ENCODE results near the gene NEDD4.

NEDD4 gene

DNA sequence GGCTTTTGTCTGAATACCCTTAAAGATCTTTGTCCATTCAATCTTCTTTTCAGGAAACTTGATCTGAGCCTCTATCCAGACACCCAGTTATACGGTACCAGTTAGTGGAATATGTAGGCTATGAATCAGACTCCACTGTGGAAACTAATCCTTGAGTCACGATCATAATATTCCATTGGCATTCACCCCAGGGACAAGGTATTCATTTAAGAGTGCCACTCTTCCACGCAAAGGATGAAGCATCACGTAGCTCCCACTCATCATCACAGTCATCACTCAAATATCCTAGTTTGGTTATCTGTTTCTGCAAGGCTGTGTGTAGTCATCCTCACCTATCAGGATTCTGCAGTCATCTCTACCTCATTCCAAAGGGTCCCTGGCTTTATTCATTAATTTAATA is 85.6 kb downstream of the NEDD4 start:
- DNase-seq (ENCODE audit: low read depth) = no peak
- TF ChIP-seq, protein P1, sequence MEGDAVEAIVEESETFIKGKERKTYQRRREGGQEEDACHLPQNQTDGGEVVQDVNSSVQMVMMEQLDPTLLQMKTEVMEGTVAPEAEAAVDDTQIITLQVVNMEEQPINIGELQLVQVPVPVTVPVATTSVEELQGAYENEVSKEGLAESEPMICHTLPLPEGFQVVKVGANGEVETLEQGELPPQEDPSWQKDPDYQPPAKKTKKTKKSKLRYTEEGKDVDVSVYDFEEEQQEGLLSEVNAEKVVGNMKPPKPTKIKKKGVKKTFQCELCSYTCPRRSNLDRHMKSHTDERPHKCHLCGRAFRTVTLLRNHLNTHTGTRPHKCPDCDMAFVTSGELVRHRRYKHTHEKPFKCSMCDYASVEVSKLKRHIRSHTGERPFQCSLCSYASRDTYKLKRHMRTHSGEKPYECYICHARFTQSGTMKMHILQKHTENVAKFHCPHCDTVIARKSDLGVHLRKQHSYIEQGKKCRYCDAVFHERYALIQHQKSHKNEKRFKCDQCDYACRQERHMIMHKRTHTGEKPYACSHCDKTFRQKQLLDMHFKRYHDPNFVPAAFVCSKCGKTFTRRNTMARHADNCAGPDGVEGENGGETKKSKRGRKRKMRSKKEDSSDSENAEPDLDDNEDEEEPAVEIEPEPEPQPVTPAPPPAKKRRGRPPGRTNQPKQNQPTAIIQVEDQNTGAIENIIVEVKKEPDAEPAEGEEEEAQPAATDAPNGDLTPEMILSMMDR (IDR thresholded peaks at IDR 0.05; ENCODE audit: insufficient read depth, low read depth, low read length, missing control alignments) = no peak
- H3K4me3 ChIP-seq (ENCODE audit: low read depth, low read length) = no peak overlapping the region

DNA sequence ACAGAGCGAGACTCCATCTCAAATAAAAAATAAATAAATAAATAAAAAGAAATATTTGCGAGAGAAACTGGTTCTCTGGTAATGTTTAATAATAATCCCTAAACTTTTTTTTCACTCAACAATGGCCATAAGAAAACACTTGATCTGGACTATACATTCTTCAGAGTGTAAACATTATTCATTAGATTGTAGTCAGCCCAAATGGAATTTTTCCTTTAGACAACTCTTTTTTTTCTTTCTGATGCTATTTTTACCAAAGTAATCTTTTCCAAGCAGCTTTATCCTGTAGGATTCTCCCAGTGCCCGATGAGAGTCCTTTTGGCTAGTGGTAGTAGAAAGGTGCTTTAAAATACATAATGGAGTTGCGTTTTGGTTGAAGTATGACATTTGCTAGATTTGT is 90.4 kb downstream of the NEDD4 start:
- TF ChIP-seq, protein P1 (IDR thresholded peaks at IDR 0.05; ENCODE audit: insufficient read depth, low read depth, low read length, missing control alignments) = no peak
- DNase-seq (ENCODE audit: low read depth) = no peak
- no peak overlapping the region for H3K4me3 ChIP-seq (ENCODE audit: low read depth, low read length)

DNA sequence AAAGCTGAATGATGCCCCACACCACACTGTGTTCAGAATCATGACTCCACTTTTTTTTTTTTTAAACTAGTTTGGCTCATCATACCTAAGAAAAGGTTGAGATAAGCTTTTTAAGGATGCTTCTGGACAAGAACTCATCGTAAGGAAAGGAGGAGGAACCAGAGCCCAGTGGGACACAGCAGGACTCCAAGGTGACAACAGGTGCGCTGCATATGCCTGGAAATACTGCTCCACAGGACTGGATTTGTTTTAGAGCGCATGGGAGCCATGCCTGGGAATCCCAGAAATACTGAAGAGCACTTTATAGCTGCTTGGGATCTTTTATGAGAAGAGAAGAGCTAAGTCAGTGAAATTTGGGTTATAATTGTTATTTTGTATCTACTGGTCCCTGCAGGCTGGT is 93.4 kb downstream of the NEDD4 start:
- TF ChIP-seq, protein P1 (IDR thresholded peaks at IDR 0.05; ENCODE audit: insufficient read depth, low read depth, low read length, missing control alignments) = no peak
- H3K4me3 ChIP-seq (ENCODE audit: low read depth, low read length) = no peak overlapping the region
- DNase-seq (ENCODE audit: low read depth) = no peak

DNA sequence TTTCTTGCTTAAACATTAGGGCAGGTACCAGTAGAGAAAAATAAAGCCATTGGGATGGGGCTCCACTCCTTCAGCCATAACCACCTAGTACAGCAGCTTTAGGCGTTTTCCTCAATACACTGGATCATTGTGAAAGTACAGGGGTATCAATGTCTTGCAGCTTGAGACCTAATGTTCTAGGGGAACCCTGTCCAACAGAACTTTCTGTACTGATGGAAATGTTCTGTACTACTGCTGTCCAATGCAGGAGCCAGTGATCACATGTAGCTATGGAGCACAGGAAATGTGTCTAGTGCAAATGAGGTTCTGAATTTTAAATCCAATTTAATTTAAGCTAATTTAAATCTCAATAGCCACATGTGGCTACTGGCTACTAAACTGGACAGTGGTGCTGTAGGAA is 93.9 kb downstream of the NEDD4 start:
- H3K4me3 ChIP-seq (ENCODE audit: low read depth, low read length) = no peak overlapping the region
- TF ChIP-seq, protein P1 (IDR thresholded peaks at IDR 0.05; ENCODE audit: insufficient read depth, low read depth, low read length, missing control alignments) = no peak
- DNase-seq (ENCODE audit: low read depth) = no peak

DNA sequence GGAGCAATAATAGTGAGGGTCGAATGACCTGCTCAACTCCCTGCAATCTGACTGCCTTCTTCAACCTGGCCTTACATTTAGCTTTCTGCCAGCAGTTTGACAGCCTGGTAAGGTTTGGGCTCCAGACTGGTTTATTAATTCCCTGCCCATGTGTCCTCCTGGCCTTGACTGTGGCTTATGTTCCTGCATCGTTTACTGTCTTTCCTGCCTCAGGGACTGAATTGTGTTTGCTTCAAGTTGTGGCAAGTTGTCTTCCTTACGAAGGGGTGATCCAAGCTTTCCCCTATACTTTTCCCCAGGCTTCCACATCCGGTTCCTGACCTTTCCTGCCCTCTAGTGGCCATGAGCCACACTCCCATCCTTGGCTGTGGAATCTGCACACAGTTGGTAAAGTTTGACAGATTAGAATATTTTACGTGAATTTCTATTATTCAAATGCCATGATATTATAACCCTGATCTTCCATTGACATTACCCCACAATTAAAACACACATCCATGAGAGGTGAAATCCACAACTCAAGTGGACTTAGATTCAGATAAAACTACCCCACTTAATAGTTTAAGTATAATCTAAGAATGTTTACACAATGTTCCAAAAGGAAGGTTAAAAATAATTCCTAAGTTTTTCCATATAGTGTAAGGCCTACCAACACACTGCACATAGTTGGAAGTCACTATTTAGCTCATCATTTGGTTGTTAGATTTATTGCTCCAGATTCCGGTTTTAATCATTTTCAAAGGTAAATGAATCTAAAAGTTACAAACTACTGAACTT is 95.7 kb downstream of the NEDD4 start:
- peak; percentile 7 for DNase-seq (ENCODE audit: low read depth)
- TF ChIP-seq, protein P1 (IDR thresholded peaks at IDR 0.05; ENCODE audit: insufficient read depth, low read depth, low read length, missing control alignments) = peak; percentile 80
- H3K4me3 ChIP-seq (ENCODE audit: low read depth, low read length) = no peak overlapping the region

DNA sequence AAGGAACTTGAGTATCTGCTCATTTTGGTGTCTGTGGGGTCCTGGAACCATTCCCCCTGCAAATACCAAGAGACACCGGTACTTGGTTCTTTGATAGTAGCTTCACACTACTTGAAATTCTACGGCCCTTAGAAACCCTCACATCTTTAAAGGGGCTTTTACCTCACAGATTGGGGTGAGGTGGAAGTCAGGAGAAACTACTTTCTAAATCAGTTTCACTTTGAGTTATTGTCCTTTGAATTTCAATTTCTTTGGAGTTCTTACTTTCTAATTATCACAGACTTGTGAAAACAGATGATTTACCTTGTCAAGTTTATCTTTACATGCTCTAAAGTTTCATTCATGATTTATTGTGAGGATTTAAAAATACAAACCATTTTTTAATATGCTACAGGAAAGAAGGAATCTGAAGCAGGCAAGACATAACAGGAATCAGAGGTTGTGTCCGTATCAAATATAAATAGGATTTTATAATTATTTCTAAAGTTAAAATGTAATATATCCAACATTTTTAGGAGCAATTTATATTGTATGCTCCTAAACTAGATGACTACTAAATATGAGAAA is 98.9 kb downstream of the NEDD4 start:
- H3K4me3 ChIP-seq (ENCODE audit: low read depth, low read length) = no peak overlapping the region
- TF ChIP-seq, protein P1 (IDR thresholded peaks at IDR 0.05; ENCODE audit: insufficient read depth, low read depth, low read length, missing control alignments) = no peak
- DNase-seq (ENCODE audit: low read depth) = peak; percentile 33
